K562 (cell line): ENCODE results near the gene MPZL1. TPM values are rescaled to one million over a fixed set of nuclear protein-coding genes. Genes with fewer than 3 reads are reported as not detected.

Experiments
- CTCF ChIP-seq, 3 experiments: IDR thresholded peaks in 2 of 3; conservative IDR thresholded peaks in 1 of 3; 2 replicates each; pipeline ENCODE4 v1.5.1; 2011 to 2012; ENCODE audit warnings: low read length in 3 of 3, mild to moderate bottlenecking in 3 of 3, control low read depth in 2 of 3, improper control_type of control experiment in 1 of 3, inconsistent platforms in 1 of 3, low read depth in 1 of 3, mixed read lengths in 1 of 3, moderate library complexity in 1 of 3; ENCODE audit not compliant: insufficient read depth in 2 of 3
- HDAC3 ChIP-seq: fragments of 450-650 bp; IDR thresholded peaks from 2 replicates; pipeline ENCODE4 v1.6.1; 2018; ENCODE audit warnings: borderline replicate concordance, mild to moderate bottlenecking, moderate library complexity; ENCODE audit not compliant: partially characterized antibody
- JUND ChIP-seq, 2 experiments: IDR thresholded peaks; 2 replicates in 1 of 2; 3 replicates in 1 of 2; pipeline ENCODE4 v1.6.1; 2011; ENCODE audit warnings: borderline replicate concordance in 2 of 2, low read depth in 2 of 2, low read length in 2 of 2, improper control_type of control experiment in 1 of 2, missing biosample characterization in 1 of 2, missing genetic modification characterization in 1 of 2, missing genetic modification reagents in 1 of 2
- NCOA6 ChIP-seq: fragments of 450-650 bp; IDR thresholded peaks from 2 replicates; pipeline ENCODE4 v1.6.1; 2017; ENCODE audit warnings: mild to moderate bottlenecking
- XRCC5 ChIP-seq: fragments of 200-400 bp; formaldehyde crosslinking; IDR thresholded peaks from 2 replicates; pipeline ENCODE4 v1.6.1; 2017; ENCODE audit warnings: low read depth, mild to moderate bottlenecking, low read length
- ZNF707 ChIP-seq: fragments of 250-450 bp; sonication (Bioruptor Pico); conservative IDR thresholded peaks from 2 replicates; pipeline ENCODE4 v1.8.0; 2022; ENCODE audit warnings: inconsistent platforms, mild to moderate bottlenecking, moderate library complexity
- polyA plus RNA-seq, 8 experiments: library from polyadenylated mRNA; depleted of rRNA in 4 of 8; stranded (reverse) in 5 of 8; unstranded in 3 of 8; fragments of >200 nt; fragmentation: Nextera tagmentation in 2 of 8; fragmentation: Illumina TruSeq in 1 of 8; extraction: Ambion mirVana in 2 of 8; extraction: Trizol in 1 of 8; gene quantifications; 2 replicates each; pipeline versions ENCODE4 v1.2.1 to v1.2.3, GENCODE V29; 2011 to 2014; ENCODE audit warnings: inconsistent platforms in 1 of 8, missing spikeins in 1 of 8
- total RNA-seq, 7 experiments: library from RNA; depleted of rRNA in 6 of 7; stranded (reverse); fragments of >200 nt in 6 of 7; fragmentation: Illumina TruSeq in 2 of 7; extraction: Trizol in 2 of 7; gene quantifications; 2 replicates each; pipeline versions ENCODE4 v1.2.1 to v1.2.3, GENCODE V29; 2011 to 2021; ENCODE audit warnings: low replicate concordance in 1 of 7

Gene MPZL1
- total and polyA plus RNA-seq, 9 of the 15 experiments (the other 6 are each of a cell fraction or from before 2014, with no cell fraction given), result 14.5 to 153 (median 66.5) TPM

- TF ChIP-seq ZNF707 (CRISPR knock-in tag) (0 out of 2 replicates have a peak, but pooled peaks have one; percentile 18), CTCF (IDR thresholded peaks at IDR 0.05 in 2 of 3, conservative IDR thresholded peaks at IDR 0.05 in 1 of 3; ENCODE audit: insufficient read depth in 2 of 3, low read depth in 1 of 3, low read length in 3 of 3) (peak; percentile 28 to 54 (median 37); a peak in 3 of 6 replicates), HDAC3 (no peak), XRCC5 (no peak), NCOA6 (no peak), JUND (IDR thresholded peaks at IDR 0.05; ENCODE audit: borderline replicate concordance, low read depth, low read length) (0 out of 2 replicates have a peak, but pooled peaks have one; percentile 7), JUND (tag; IDR thresholded peaks at IDR 0.05; ENCODE audit: borderline replicate concordance, low read depth, low read length) (no peak; the same call in 2 of the 3 replicates)
These were observed 691 bp upstream of the MPZL1 start (continued) for GRCh38 chr1:167720965-167721616.
